GM18858 (cell line): ENCODE data around the gene TOMM22.

Experiments
- ATAC-seq: cut with Tn5 transposase; IDR thresholded peaks from one replicate; pipeline ENCODE4 v1.9.1; 2021; ENCODE audit not compliant: unreplicated experiment

TOMM22 gene

GRCh38 chr22:38715176-38715764, 33.5 kb downstream of the TOMM22 start:
- no peak for ATAC-seq

- ATAC-seq, result no peak
Measured at GRCh38 chr22:38715852-38716251, 34.1 kb downstream of the TOMM22 start.

GRCh38 chr22:38716271-38716670, 34.5 kb downstream of the TOMM22 start:
- no peak for ATAC-seq

- no peak for ATAC-seq
Measured at GRCh38 chr22:38716826-38717225, 35.1 kb downstream of the TOMM22 start.

GRCh38 chr22:38717244-38717643, 35.5 kb downstream of the TOMM22 start:
- ATAC-seq, result no peak

GRCh38 chr22:38718414-38718813, 36.7 kb downstream of the TOMM22 start:
- ATAC-seq, result no peak

GRCh38 chr22:38719196-38719595, 37.4 kb downstream of the TOMM22 start:
- no peak for ATAC-seq

GRCh38 chr22:38720350-38720749, 38.6 kb downstream of the TOMM22 start:
- no peak for ATAC-seq

GRCh38 chr22:38721551-38721950, 39.8 kb downstream of the TOMM22 start:
- no peak for ATAC-seq

- no peak for ATAC-seq
Measured at GRCh38 chr22:38724176-38724575, 42.4 kb downstream of the TOMM22 start.

GRCh38 chr22:38724926-38725571, 43.3 kb downstream of the TOMM22 start:
- ATAC-seq, result no peak

- ATAC-seq, result no peak
Measured at GRCh38 chr22:38725900-38726655, 44.3 kb downstream of the TOMM22 start.

GRCh38 chr22:38727123-38727522, 45.4 kb downstream of the TOMM22 start:
- ATAC-seq, result no peak

GRCh38 chr22:38727530-38728451, 46.0 kb downstream of the TOMM22 start:
- ATAC-seq, result no peak

GRCh38 chr22:38728871-38729796, 47.4 kb downstream of the TOMM22 start:
- ATAC-seq, result no peak

GRCh38 chr22:38729946-38730345, 48.2 kb downstream of the TOMM22 start:
- no peak for ATAC-seq

GRCh38 chr22:38730411-38730871, 48.7 kb downstream of the TOMM22 start:
- no peak for ATAC-seq

- ATAC-seq, result no peak
Measured at GRCh38 chr22:38731703-38732161, 50.0 kb downstream of the TOMM22 start.

- ATAC-seq, result no peak
Measured at GRCh38 chr22:38732251-38732815, 50.6 kb downstream of the TOMM22 start.

GRCh38 chr22:38733329-38733723, 51.6 kb downstream of the TOMM22 start:
- ATAC-seq, result no peak
